HG02885 (cell line): ENCODE results near the gene AIG1.
A peak's percentile ranks its signal among the peaks of the same experiment; 100 is the strongest.
"Not testable (repeated sequence)": the region's sequence is repeated elsewhere in the genome, so short reads cannot be mapped to it uniquely, and the experiment has no call there.

Source experiments
- ATAC-seq: cut with Tn5 transposase; IDR thresholded peaks from one replicate; pipeline ENCODE4 v1.9.1; 2021; ENCODE audit warnings: mild to moderate bottlenecking; ENCODE audit not compliant: unreplicated experiment, poor library complexity

The AIG1 gene, protein sequence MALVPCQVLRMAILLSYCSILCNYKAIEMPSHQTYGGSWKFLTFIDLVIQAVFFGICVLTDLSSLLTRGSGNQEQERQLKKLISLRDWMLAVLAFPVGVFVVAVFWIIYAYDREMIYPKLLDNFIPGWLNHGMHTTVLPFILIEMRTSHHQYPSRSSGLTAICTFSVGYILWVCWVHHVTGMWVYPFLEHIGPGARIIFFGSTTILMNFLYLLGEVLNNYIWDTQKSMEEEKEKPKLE

DNA sequence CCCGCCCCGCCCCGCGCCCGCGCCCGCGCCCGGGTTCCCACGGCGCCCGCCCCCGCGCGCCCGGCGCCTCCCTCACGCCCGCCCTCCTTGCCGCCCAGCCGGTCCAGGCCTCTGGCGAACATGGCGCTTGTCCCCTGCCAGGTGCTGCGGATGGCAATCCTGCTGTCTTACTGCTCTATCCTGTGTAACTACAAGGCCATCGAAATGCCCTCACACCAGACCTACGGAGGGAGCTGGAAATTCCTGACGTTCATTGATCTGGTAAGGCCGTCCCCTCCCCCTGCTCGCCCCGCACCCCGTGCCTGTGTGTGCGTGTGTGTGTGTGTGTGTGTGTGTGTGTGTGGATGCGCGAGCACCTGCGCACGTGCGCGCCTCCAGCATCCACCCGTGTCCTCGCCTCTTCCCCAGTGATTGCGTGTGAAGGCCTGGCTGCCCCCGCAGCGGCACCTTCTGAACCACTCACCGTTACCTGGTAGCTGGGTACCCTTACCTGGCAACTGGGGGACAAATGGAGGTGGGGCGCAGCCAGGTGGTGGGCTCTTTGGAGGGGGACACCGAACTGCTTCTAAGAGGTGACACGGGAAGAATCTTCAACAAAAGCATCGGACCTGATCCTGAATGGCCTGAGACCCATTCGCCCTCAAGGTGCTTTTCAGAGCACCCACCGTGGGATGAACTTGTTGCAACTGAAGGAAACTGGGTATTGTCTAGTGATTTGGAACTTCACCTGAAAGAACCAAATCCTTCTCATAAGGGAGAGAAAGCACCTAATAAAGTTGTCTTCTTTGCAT, at the start of gene AIG1:
AIG1 (plus strand) TSS at position 84 of the 791 bp plus-strand sequence; CDS start at position 121, 37 bp downstream.
- ATAC-seq: peak; percentile 66

GRCh38 chr6:143014764-143015163, 45.9 kb upstream of the AIG1 start:
- no peak for ATAC-seq

GRCh38 chr6:143015300-143015706, 45.4 kb upstream of the AIG1 start:
- ATAC-seq: no peak

GRCh38 chr6:143018955-143019354, 41.7 kb upstream of the AIG1 start:
- ATAC-seq: no peak

GRCh38 chr6:143020862-143021261, 39.8 kb upstream of the AIG1 start:
- ATAC-seq: not testable (repeated sequence)

- ATAC-seq: no peak
Observed at GRCh38 chr6:143021543-143021942, 39.1 kb upstream of the AIG1 start.

- no peak for ATAC-seq
Observed at GRCh38 chr6:143022587-143022986, 38.1 kb upstream of the AIG1 start.

- no peak for ATAC-seq
Observed at GRCh38 chr6:143023695-143024094, 37.0 kb upstream of the AIG1 start.

- no peak for ATAC-seq
Observed at GRCh38 chr6:143024977-143025376, 35.7 kb upstream of the AIG1 start.

GRCh38 chr6:143026696-143027449, 33.8 kb upstream of the AIG1 start:
- peak; percentile 59 for ATAC-seq

GRCh38 chr6:143034689-143035334, 25.9 kb upstream of the AIG1 start:
- no peak for ATAC-seq

DNA sequence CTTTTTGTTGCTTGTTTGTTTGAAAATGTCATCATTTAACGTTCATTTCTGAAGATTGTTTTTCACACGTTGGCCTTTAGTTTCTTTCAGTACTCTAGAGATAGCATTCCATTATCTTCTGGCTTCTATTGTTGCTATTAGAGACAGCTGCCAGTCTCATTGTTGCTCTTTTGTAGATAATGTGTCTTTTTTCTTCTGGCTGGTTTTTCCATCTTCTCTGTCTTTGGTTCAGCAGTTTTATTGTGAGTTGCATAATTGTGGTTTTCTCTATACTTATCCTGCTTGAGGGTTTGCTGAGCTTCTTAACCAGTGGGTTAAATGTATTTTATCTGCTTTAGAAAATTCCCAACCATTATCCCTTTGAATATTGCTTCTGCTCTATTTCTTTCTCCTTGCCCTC, 23.2 kb upstream of the AIG1 start:
- no peak for ATAC-seq

DNA sequence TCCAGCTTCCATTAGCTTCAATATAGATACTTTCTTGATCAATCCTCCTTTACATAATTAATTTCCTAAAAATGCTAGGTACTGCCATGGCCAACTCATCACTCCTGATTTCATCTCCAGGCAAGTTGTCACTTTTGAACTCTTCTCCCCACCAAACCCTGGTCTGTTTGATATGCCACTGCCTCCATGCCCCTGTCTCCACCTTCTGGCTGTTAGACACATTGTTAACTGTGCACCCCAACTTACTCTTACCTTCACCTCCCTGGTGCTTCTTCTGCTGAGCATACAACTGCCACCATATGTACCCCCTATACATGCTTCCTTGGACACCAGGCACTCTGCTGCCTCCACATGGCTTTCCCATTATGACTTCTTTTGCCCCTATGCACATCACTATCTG, 21.9 kb upstream of the AIG1 start:
- no peak for ATAC-seq

DNA sequence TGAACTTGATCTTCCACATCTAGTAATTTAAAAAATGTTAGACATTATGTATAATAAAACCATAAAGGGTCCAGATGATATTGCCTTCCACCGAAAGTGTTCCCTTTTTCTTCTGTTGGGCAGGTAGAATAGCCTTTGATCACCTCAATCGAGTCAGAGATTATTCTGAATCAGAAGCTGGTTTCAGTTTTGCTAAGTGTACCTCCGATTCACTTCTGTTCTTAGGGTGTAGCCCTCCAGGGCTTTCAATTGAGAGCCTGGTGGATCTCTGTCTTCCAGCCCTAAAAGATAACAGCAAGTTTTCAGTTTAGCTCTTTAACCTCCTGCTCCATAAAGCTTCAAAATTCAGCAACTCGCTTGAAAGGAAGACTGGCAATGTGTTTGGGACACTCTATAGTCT, 21.1 kb upstream of the AIG1 start:
- ATAC-seq: peak; percentile 79

- ATAC-seq: peak; percentile 14
Observed at GRCh38 chr6:143040018-143040417, 20.7 kb upstream of the AIG1 start.

GRCh38 chr6:143044345-143044744, 16.3 kb upstream of the AIG1 start:
- ATAC-seq: not testable (repeated sequence)

DNA sequence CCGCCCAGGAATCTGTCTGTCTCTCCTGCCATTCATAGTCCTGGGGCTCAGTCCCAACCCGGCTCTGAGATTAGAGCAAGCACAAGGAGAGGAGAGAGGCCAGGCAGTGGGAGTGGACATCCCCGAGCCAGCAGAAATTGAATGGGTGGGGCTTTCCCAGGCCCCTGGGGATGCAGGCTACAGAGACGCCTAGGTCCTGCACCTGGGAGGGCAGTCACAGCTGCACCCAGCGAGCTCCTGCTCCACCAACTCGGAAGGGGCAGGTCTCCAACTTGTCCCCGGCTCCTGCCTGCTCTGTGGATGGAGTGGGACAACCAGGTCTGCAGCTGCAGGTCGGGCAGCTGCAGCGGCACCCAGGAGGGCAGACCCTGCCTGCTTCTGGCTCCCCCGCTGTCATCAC, 11.1 kb upstream of the AIG1 start:
- no peak for ATAC-seq

- no peak for ATAC-seq
Observed at GRCh38 chr6:143050509-143050908, 10.2 kb upstream of the AIG1 start.

- ATAC-seq: peak; percentile 57
Observed at GRCh38 chr6:143052282-143052681, 8.4 kb upstream of the AIG1 start.

DNA sequence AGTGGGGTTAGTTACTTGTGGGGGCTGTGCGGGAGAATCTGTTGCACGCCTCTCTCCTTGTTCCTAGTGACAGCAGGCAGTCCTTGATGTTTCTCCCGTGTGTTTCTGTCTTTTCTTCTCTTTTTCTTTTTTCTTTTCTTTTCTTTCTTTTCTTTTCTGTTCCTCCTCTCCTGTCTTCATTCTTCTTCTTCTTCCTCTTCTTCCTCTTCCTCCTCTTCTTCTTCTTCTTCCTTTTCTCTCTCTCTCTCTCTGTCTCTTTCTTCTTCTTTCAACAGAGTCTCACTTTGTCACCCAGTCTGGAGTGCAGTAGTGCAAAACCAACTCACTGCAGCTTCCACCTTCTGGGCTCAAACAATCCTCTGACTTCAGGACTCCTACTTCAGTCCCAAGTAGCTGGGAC, 6.8 kb upstream of the AIG1 start:
- no peak for ATAC-seq

DNA sequence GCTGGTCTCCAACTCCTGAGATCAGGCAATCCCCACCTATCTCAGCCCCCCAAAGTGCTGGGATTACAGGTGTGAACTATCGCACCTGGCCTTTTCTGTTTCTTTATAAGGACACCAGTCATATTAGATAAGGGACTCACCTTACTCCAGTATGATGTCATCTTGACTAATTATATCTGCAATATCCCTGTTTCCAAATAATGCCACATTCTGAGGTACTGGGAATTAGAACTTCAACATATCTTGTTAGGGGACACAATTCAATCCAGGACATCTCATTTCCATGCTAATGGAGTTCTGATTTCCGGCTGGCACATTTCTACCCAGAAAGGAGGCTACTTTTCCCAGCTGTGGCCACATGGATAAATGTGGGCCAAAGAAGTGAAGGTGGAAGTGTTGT, 6.4 kb upstream of the AIG1 start:
- ATAC-seq: no peak
